Ovary (tissue), 3 donors: Measurements from ENCODE around the gene SLC20A1.

Source experiments
- POLR2A ChIP-seq: fragments of 450-650 bp; IDR thresholded peaks from one replicate; pipeline ENCODE4 v1.6.1; 2017; ENCODE audit warnings: antibody characterized with exemption, mild to moderate bottlenecking, moderate library complexity
- TF ChIP-seq, protein P1 (sequence below), 3 donors: fragments of 450-650 bp in 2 of 3; fragments of 200-600 bp in 1 of 3; IDR thresholded peaks; one replicate each; pipeline versions ENCODE4 v1.5.1 to v1.8.0; 2016 to 2022; ENCODE audit warnings: antibody characterized with exemption in 3 of 3, mild to moderate bottlenecking in 1 of 3
- donor health status: DM: no; HTN: no; CAD: no.

DNA sequence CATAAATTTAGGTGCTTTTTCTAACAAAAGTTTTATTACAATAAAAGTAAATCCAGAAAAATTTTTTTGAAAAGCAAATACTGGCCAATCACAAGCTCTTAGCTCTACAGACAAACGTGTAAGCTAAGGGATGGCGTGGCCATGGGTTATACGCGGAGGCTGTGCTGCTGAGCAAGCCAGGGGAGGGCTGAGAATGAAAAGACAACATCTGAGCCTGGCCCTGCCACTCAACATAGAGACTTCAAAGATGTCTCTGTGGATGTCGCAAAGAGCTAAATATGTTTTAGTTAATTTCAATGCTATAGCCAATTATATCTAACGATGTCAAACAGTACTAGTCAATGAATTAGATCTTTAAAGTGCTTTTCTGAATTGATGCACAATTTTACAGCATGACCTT lies 41.8 kb downstream of the SLC20A1 start:
- TF ChIP-seq, protein P1, sequence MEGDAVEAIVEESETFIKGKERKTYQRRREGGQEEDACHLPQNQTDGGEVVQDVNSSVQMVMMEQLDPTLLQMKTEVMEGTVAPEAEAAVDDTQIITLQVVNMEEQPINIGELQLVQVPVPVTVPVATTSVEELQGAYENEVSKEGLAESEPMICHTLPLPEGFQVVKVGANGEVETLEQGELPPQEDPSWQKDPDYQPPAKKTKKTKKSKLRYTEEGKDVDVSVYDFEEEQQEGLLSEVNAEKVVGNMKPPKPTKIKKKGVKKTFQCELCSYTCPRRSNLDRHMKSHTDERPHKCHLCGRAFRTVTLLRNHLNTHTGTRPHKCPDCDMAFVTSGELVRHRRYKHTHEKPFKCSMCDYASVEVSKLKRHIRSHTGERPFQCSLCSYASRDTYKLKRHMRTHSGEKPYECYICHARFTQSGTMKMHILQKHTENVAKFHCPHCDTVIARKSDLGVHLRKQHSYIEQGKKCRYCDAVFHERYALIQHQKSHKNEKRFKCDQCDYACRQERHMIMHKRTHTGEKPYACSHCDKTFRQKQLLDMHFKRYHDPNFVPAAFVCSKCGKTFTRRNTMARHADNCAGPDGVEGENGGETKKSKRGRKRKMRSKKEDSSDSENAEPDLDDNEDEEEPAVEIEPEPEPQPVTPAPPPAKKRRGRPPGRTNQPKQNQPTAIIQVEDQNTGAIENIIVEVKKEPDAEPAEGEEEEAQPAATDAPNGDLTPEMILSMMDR (IDR thresholded peaks at IDR 0.05): no peak
- no peak for TF ChIP-seq POLR2A
